ENCODE data around the gene ACAP3.

The ACAP3 gene, protein sequence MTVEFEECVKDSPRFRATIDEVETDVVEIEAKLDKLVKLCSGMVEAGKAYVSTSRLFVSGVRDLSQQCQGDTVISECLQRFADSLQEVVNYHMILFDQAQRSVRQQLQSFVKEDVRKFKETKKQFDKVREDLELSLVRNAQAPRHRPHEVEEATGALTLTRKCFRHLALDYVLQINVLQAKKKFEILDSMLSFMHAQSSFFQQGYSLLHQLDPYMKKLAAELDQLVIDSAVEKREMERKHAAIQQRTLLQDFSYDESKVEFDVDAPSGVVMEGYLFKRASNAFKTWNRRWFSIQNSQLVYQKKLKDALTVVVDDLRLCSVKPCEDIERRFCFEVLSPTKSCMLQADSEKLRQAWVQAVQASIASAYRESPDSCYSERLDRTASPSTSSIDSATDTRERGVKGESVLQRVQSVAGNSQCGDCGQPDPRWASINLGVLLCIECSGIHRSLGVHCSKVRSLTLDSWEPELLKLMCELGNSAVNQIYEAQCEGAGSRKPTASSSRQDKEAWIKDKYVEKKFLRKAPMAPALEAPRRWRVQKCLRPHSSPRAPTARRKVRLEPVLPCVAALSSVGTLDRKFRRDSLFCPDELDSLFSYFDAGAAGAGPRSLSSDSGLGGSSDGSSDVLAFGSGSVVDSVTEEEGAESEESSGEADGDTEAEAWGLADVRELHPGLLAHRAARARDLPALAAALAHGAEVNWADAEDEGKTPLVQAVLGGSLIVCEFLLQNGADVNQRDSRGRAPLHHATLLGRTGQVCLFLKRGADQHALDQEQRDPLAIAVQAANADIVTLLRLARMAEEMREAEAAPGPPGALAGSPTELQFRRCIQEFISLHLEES

DNA sequence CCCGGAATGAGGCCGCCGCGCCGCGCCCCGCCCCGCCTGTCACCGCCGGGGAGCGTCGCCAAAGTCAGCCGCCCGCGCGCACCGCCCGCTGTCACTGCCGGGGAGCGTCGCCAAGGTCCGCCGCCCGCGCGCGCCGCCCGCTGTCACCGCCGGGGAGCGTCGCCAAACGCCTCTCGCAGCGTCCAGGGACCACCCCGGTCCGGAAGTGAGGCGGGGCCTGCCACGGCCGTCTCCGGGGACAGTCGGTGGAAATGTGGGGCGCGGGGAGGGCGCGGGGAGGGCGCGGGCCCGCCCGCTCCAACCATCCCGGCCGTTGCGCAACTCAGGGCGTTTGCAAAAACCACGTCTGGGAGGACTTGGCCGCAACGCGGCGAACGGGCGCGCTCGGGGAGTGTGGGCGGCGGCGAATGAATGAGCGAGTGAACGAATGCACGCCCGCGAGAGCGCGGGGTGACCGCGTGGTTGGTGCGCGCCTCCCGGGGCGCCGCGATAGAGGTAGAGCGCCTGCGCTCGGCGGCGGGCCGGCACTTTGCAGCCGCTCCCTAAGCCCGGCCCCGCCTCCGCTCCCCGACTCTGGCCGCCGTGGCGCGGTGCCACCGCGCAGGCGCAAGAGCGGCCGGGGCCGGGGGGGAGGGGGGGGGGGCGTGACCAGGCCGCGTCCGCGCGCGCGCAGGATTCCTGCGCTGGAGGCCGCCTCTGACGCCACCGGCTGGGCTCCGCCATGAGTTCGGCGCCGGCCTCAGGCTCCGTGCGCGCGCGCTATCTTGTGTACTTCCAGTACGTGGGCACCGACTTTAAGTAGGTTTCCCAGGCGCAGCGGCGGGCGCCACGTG, at the start of gene ACAP3, which contains the start of gene PUSL1:
TSS of gene ACAP3 (minus strand) at position 8 of the 833 bp plus-strand sequence. CDS start 115 bp downstream, outside the sequence.
TSS of gene PUSL1 (plus strand) at position 675 of the 833 bp plus-strand sequence. CDS start at position 722, 47 bp downstream.
- DNase-seq (ENCODE audit: low spot score), result peak; percentile 99

DNA sequence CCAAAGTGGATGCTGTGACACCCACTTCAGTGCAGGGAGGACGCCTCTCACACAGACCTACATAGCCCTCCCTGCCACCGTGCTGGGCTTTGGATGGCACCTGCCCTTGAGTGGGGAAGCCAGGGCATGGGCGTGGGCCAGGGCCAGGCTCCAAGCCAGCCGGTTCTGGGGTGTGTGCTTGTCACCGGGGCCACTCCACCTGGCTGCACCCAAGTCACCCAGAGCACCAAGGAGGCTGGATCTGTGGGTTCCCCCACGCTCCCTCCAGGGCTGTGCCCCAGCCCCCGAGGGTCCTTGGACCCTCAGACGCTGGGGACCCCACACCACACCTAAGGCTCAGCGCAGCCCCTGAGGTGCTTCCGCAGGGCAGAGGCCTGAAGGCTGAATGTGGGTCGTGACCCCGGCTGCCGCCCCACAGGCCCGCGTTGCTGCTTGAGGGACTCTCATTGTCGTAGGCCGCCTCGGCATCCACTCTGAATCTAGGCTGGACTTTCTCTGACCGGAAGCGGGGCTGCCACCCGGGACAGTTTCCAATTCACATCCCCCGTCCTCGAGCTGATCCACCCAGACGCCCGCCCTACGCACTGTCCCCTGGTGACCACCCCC, 49.2 kb upstream of the ACAP3 start:
- DNase-seq (ENCODE audit: low spot score), result no peak

DNA sequence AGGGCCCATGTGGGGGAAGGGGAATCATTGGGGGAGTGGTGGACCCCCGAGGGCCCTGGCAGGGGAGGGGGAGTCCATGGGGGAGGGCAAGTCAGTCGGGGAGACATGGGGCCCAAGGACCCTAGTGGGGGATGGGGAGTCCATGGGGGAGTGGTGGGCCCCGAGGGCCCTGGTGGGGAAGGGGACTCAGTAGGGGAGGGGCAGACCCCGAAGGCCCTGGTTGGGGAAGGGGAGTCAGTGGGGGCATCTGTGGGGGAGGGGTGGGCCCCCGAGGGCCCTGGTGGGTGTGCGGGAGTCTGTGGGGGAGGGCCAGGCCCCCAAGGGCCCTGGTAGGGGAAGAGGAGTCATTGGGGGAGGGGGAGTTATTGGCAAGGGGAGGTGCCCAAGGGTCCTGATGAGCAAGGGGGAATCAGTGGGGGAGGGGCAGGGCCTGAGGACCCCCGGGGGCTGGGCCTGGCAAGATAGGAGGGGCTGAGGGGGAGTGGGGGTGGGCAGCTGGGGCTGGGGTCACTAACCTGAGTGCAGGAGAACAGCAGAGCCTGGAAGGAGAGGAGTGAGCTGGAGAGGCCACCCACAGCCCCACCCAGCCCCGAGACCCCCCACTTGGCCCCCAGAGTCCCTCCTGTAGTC, 48.6 kb upstream of the ACAP3 start:
- DNase-seq (ENCODE audit: low spot score), result no peak

DNA sequence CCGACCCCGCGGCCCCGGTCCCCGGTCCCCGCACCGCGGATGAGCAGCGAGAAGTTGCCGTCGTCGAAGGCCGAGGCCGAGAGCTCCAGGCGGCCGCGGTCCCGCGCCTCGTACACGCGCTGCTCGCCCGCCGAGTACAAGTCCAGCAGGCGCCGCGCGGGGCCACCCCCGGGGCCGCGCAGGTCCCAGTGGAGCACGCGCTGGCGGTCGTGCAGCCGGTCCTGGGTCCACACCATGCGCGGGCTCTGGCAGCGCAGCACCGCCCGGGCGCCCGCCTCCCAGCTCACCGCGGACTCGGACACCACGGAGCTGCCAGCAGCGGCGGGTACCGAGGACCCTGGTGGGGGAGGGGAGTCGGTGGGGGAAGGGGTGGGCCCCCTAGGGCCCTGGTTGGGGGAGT, 47.7 kb upstream of the ACAP3 start:
- no peak for DNase-seq (ENCODE audit: low spot score)

DNA sequence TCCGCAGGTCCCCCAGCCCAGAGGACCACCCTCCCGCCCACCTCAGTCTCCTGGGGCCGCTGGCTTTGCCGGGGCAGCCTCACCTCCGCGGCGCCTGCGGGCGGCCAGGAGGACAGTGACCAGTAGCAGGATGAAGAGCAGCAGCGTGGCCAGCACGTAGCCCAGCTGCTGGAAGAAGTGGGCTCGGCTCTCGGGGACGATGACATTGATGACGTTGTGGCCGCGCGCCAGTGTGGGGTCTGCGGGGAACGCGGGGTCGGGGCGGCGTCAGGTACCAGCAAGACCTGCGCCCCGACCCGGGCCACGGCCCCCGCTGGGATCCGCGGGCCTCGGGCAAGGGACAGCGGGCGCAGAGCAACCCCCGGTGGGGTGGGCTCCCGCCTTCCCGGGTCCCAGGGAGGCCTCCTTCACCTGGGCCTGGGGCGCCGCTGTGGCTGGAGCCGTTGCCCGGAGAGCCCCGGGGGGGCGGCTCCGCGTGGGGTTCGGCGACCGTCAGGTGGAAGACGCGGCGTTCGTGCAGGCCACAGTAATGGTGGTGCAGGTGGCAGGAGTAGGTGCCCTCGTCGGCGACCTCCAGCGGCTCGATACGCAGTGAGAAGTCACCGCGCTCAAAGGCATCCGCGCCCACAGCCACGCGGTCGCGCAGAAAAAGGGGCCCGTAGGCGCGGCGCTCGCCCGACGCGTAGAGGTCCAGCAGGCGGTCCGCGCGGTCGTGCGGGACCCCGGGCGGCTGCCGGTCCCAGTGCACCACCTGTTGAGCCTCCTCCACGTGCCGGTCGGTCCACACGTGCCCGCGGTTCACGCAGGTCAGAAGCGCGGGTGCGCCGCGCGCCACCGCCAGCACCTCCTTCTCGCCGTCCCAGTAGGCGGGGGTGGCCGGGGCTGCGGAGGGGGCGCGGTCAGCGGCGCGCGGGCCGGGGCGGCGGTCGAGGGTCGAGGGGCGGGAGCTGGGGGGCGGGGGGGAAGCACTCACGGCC, 46.8 kb upstream of the ACAP3 start:
- no peak for DNase-seq (ENCODE audit: low spot score)

DNA sequence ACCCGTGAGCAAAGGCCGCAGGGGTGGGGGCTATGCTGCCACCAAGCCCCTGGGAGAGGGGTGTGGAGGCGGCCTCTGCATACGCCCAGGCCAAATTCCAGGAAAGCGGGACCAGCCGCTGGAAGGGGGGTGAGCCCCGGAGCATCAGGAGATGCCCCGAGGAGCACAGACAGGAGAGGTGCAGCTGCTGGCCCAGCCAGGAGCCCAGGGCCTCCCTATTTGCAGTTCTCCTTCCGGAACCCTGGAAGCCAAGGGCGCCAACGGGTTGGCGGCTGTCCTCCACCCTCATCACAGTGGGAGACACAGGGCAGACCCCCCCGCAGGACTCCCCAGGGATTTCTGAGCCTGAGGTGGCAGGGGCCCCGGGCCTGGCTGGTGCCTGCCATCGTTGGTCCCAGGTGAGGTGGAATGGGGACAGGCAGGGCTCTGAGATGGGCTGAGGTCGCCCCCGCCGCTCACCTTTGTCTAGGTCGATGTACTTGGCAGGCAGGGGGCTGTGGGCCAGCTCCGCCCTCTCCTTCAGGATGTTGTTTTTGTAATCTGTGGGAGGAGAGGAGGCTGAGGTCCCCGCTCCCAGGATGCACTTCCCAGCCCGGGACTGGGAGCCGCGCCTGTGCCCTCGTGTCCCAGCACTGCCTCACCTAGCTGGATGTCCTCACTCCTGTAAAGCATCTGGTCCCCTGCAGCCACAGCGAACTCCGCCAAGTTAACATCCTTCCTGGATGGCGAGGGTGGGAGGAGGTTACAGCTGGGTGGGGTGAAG, 45.8 kb upstream of the ACAP3 start:
- no peak for DNase-seq (ENCODE audit: low spot score)

DNA sequence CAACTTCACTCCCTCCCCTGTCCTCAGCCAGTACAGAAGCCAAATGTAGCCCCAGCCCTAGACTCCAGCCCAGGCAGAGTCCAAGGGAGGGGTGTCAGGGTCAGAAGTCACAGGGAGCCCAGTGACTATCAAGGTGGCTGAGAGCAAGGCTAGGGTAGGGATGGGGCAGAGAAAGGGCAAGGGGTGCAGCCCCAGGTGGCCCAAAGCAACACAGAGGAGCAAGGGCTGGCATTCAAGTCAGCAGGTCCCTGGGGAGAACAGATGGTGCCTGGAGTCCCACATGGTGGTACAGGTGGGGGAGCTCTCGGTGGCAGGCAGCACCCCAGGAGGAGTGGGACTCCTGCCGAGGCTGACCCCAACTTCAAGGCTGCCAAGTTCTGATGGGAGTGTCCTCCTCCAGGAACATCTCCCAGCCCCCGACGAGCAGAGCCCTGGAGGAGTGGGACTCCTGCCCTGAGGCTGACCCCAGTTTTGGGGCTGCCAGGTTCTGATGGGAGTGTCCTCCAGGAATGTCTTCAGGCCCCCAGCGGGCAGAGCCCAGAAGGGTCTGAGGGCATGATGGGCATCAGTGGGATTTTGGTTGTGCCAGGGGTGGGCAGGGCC, 45.2 kb upstream of the ACAP3 start:
- no peak for DNase-seq (ENCODE audit: low spot score)

DNA sequence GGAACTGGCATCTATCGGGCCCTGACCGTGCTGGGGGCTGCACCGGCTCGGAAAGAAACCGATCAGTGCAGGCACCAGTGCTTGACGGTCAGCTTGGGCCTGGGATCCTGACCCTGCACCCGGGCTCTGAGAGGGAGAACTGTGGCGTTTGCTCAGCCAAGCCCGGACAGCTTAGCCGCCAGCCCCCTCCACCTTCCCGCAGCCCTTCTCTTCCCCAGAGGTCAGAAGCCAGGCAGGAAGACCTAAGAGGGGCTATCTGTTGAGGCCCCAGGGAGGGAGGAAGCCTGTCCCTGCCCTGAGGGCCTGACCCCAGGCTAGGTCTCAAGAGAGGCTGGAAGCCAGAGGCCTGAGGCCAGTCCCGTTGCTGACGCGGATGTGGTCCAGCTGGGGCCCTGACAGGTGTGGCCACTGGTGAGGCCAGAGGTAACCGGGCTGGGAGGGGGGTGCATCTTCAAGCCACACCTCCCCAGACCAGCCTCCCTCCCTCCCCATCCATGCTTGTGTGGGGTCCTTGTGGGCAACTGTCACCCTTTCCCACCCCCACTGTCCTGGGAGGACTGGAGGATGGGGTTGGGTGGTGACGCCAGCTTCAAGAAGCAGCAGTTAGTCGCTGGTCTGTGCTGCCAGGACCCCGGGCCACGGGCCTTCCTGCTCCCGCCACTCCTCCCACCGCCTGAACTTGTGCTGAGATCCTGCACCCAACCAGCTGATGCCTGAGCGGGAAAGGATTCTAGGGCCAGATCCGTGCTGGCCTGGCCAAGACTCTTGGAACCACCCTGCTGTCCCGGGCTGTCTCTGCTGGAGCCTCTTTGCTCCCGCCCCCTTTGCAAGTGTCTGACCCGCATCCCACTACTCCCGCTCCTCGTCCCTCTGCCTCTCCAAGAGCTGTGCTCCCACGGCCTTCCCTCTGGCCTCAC, 44.0 kb upstream of the ACAP3 start:
- DNase-seq (ENCODE audit: low spot score), result peak; percentile 50

DNA sequence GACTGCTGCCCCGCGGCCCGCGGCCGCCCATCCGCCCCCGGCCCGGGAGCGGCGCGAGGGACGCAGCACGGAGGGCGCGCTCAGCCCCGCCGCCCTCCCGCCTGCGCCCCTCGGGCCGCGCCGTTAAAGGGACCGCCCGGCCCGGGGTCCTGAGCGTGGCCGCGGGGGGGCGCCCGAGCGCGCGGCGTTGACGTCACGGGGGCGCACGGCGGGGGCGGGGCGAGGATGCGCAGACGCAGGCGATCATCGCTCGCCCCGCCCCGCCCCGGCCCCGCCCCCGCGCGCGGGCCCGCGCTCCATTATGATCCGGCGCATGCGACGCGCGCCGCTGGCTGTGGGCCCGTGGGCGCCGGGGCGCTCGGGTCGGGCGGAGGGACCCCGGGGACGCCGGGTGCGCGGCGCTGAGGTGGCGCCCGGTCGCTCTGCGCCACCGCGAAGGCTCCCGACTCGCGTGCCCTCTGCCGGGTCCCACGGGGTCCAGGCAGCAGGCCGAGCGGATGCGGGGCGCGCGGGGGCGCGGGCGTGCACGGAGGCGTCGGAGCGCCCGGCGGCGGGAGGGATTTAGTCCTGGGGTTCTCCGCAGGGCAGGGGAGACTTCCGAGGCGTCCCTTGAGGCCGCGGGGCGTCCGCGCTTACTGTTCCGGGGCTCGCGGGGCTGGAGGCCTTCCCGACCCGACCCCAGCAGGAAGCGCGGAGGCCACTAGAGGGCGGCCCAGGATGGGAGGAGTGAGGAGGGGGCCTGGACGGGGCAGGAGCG, 41.7 kb upstream of the ACAP3 start, which contains the start of gene DVL1:
TSS of gene DVL1 (minus strand) at position 163 of the 757 bp plus-strand sequence. CDS start 353 bp downstream, outside the sequence.
- DNase-seq (ENCODE audit: low spot score), result peak; percentile 83

DNA sequence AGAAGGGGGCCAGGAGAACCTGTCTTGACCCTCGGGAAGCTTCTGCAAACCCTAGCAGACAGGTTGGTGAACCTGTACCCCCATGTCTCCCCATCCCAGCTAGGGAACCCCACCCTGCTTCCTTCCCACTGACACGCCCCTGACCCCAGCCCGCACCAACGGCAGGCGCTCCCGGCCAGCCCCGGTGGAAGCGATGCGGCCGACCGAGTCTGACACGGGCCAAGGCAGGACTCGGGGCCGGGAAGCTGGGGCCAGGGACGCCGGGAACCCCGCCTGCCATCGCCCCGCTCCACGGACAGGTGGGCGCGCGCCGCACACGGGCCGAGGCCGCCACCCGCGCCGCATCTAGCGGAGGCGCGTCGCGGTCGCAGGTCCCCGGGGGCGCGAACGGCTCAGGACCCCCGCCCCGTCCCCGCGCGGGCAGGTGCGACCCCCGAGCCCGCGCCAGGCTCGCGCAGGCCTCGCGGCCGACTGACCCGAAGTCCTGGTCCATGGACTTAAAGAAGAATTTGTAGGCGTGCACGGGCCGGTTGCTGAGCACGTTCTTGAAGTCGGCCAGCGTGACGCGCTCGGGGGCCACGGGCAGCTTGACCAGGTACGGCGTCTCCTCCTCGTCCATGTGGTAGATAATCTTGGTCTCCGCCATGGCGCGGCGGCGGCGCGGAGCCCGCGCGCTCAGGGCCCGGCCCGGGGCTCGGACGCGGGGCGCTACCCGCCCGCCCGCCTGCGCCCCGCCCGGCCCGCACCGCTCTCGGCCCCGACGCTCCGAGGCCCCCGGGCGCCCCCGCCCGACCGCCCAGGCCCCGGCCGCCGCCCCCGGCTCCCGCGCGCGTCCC, 40.9 kb upstream of the ACAP3 start:
- DNase-seq (ENCODE audit: low spot score), result no peak

DNA sequence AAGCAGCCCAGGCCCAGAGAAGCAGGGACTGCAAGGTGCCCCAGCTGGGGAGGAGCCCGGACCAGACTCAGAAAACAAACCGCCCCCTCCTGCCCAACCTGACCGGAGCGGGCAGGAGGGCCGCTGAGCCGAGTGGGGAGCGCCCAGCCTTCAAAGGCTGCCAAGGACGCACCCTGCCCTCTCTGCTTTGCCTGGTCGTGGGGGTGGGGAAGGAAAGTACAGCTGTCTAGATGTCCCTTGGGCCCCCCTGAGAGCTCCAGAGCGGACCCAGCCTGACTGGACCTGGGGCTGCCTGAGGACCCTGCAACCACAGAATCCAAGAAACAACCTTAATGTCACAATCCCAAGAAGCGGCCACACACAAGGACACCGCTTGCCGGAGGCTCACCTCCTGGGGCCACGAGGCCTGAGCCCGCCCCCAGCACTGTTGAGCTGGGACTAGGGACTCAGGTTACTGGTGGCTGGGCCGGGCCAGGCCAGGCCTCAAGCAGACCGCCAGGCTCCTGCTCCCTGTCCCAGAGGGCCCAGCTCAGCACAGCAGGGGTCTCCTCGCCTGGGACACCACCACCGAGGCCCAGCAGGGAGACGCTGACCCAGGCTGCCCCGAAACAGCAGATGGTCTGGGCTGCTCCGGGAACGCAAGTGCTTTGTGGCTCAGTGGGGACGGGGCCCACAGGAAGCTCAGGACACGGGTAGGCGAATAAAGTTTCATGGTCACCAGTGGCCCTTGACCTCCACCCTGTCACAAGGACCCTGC, 40.1 kb upstream of the ACAP3 start:
- peak; percentile 39 for DNase-seq (ENCODE audit: low spot score)

DNA sequence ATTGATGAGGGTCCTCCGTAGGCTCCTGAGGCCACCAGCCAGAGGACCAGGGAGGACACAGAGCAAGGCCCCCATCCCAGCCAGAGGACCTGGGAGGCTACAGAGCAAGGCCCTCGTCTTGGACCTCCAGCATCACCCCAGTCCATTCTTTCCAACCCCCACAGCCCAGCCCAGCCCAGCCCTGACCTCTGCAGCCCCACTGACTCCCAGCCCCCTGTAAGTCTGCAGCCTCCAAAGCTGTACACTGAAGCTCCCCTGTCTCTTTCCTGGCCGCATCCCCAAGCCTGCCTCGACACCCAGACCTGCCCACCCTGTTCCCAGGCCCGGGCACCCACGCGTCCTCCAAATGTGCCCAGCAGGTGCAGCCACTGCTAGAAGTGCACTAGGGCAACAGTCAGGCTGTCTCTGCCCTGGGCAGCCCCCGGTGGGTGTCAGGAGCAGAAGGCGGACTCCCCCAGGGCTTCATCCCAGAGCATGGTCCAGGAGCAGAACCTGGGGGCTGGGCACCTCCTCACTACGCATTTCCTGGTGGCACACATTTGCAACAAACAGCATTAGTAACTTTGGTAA, 39.4 kb upstream of the ACAP3 start:
- no peak for DNase-seq (ENCODE audit: low spot score)

DNA sequence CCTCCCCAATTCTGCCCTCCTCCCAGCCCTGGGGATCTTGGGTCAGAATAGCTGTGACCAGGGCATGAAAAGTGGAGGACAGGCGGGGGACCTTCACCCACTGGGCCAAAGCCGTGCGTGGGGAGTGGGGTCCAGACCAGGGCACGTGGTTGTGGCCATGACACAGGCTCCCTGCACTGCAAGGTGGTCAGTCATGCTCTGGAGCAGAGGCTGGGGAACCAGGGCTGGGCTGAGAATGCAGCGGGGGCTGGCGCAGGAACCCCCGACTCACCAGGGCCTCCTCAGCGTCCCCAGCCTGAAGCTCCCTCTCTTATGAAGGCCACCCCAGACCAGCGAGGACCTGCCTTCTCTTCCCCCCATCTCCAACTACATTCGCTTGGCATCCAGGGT, 38.8 kb upstream of the ACAP3 start:
- DNase-seq (ENCODE audit: low spot score), result no peak

DNA sequence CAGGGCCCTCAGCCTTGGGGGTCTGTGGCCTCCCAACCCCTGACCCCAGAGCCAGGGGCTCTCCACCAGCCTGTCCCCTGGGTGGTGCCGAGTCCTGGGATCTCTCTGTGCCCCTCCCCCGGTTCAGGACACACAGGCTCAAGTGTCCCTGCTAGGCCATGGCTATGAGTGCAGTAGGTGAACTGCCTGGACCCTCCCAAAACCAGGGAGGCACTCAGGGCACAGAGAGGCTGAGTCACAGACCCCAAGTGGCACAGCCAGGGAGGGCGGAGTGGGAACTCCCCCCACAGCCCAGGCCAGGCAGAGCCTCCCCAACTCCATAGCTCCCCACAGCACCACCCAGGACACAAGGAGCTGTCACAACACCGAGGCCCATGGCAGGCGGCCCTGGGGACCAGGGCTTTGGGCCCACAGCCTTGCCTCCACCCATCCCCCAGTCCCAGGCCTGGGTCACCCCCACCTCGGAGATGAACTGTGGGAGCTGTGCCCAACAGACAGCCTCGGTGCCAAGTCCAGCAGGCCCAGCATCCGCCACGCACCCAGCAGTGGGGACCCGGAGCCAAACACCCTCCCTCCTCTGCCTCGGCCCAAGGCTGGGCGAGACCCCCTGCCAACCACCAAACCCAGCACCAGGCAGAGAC, 38.2 kb upstream of the ACAP3 start:
- no peak for DNase-seq (ENCODE audit: low spot score)
